Left lobe of liver (tissue), 2 donors: Measurements from ENCODE around the gene FAT1. TPM values are rescaled to one million over a fixed set of nuclear protein-coding genes. Genes with fewer than 3 reads are reported as not detected.

Experiments used
- ATAC-seq: fragments of 200-7000 bp; cut with Tn5 transposase; one replicate; pipeline ENCODE4 v1.9.1; 2020; ENCODE audit warnings: mild to moderate bottlenecking, moderate library complexity
- DNase-seq: peaks from one replicate; pipeline ENCODE4 v3.0.0-alpha.2; 2020; ENCODE audit warnings: low spot score
- total RNA-seq: library from RNA; stranded (reverse); gene quantifications from one replicate; pipeline ENCODE4 v1.2.1, GENCODE V29; 2021
- donor health status: DM: no; HTN: no; CAD: no; lungs with moderate emphysema.
- donor health status: DM: no; HTN: yes; CAD: no.

Gene FAT1
- total RNA-seq, 1 donor from 2014 or later = 33.4 TPM

DNA sequence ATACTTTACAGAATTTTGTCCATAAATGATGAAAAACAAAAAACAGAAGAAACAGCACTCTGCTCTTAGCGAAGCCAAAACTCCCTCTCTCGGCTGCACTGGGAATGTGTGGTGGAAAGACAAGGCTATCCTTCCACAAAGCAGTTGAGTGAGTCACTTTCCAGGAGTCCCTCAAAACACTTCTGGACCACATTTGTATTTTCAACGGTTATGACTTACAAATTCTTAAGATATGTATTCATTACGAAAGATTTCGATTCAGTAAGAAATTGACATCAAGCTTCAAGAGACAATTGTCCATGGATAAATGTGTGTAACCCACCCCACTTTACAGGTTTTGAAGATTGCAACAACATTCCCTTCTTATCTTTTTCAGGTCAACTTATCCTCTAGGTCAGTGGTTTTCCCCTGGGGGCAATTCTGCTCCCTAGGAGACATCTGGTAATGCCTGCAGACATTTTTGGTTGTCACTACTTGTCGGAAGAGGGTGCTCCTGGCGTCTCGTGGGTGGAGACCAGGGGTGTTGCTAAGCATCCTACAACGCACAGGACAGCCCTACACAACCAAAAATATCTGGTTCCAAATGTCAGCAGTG lies 101.6 kb downstream of the FAT1 start:
- DNase-seq = no peak
- ATAC-seq = no peak

DNA sequence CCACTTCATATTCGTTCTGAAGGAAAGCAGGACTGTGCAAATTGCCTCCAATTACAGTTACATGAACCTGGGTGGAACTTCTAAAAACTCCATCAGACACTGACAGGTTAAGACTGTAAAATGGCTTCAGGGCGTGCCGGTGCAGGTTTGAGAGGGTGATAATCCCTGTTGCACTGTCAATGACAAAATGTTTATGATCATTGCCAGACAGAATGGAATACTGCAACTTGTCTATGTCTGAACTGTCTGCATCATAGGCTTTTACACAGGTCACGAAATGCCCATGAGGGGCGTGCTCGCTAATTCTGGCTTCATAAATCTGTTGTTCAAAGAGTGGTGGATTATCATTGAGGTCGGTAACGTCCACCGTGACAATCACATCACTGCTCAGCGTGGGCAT lies 104.6 kb downstream of the FAT1 start:
- ATAC-seq (no peak), DNase-seq (no peak)

DNA sequence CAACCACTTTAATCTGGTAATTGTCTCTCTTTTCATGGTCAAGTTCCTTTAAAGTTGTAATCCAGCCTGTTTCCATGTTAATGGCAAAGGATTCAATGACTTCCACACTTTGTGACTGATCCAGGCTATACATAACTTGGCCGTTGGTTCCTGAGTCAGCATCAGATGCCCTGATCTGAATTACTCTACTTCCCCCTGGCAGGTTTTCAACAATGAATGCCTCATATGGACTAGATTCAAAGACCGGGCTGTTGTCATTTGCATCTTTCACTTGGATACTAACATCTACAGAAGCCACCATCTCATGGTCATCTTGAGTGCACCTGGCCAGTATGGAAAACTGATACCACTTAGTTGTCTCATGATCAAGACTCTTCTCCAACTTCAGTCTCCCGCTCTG lies 105.7 kb downstream of the FAT1 start:
- ATAC-seq (no peak), DNase-seq (no peak)

DNA sequence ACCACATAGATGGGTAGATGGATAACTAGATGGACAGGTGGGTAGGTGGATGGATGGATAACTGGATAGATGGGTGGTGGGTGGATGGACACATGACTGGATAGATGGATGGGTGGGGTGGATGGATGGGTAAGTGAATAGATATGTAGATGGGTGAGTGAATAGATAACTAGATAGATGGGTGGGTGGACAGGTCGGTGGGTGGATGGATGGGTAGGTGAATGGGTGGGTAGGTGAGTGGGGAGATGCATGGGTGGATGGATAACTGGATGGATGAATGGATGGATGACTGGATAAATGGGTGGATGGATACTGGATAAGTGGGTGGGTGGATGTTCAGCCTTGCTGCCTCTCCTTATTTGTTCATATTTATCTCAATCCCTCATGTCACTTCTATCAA lies 116.2 kb downstream of the FAT1 start:
- no peak for ATAC-seq

DNA sequence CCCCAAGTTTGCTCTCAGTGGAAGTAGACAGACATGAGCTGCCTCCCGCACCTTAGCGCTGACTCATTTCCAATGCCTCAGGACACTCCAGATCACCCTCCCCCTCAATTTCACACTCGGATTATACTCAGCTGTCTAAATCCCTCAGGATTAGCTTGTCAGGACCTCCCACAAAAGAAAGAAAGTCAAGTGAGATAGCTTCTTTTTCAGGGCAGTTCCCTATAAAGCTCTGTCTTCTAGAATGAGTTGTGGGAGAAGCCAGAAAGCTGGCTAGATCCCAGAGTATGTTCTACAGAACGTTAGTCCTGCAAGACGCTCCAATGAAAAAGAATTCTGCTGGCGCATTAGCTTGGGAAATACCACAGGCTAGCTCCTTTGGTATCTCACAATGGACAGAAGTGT lies 117.1 kb downstream of the FAT1 start:
- DNase-seq = no peak
- no peak for ATAC-seq

More for the DNA sequence above, 116.2 kb downstream of the FAT1 start:
- no peak for DNase-seq

DNA sequence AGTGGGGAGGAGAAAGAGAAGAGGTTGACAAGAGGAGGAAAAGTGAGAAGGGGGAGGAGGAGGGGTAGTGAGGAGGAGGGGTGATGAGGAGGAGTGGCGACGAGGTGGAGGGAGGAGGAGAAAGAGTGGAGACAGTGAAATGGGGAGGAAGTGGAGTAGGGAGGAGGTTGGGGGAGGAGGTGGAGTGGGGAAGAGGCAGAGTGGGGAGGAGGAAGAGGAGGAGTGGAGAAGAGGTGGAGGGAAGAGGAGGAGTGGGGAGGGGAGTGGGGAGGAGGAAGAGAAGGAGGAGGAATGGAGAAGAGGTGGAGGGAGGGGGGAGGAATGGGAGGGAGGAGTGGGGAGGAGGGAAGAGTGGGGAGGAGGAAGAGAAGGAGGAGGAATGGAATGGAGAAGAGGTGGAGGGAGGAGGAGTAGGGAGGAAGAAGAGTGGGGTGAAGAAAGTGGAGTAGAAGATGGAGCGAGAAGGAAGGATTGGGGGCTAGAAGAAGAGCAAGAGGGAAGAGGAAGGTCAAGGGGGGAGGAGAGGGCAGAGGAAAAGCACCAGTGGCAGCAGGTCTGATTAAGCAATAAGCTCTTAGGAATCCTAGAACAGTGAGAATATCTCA lies 118.3 kb downstream of the FAT1 start:
- DNase-seq = no peak
- no peak for ATAC-seq

DNA sequence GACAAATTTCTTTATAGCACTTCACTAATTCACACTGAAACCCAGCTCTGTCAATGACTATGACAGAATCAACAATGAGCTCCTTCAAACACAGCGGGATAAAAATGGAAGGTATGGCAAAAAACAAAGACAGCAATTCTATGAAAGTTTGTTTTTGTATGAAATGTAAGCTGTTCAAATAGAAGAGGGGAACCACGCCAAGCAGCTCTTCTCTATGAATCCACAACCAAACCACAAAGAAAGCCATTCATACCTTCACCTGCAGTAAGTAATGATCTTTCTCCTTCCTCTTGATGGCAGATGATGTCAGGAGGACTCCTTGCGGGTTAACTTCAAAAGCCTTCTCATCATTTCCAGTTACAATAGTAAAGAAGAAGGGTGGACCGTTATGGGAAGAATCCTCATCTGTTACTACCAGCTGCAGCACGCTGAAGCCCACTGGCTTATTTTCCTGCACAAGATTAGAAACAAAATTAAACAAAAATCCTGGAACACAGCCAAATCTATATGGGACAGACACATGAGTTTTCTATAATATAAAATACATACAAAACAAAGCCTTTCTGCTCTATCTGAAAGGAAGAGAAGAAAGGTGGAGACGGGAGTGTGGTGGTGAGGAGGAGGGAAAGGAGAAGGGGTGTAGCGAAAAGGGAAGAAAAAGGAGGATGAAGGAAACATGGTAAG lies 119.4 kb downstream of the FAT1 start:
- DNase-seq (no peak), ATAC-seq (no peak)

DNA sequence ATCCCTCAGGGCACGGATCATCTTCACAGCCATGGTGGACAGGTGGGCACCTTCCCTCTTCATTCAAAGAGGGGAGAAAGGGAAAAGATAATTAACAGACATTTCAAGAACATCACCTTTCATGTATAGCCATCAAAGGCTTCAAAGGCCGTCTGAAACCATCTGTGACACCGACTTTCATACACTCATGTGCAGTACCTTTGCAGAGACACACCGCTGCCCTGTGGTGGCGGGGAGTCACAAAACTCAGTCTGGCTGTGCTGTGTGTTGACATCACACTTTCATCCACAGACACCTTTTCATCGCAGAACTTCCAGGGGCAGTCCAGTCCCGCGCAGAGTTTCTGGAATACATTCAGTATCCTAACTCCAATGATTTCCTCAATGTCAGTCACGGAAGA lies 120.7 kb downstream of the FAT1 start:
- DNase-seq (no peak), ATAC-seq (no peak)

DNA sequence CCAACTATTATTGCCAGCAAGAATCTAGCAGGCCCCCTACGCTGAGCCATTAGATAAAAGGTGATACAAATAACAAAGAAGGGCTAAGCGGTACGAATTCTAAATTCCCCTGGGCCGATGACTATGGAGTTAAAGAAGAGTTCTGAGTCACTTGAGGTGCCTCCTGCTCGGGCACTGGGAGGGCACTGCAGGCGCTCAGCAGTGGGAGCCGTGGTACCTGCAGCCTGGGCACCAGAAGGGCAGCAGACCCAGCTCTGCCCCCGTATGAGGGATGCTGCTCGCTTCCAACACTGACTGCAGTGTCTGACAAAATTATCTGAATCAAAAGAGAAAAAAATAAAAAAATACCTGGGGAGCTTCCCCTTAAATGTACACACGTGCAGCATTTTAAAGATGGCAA lies 124.2 kb downstream of the FAT1 start:
- DNase-seq = no peak
- ATAC-seq = no peak

DNA sequence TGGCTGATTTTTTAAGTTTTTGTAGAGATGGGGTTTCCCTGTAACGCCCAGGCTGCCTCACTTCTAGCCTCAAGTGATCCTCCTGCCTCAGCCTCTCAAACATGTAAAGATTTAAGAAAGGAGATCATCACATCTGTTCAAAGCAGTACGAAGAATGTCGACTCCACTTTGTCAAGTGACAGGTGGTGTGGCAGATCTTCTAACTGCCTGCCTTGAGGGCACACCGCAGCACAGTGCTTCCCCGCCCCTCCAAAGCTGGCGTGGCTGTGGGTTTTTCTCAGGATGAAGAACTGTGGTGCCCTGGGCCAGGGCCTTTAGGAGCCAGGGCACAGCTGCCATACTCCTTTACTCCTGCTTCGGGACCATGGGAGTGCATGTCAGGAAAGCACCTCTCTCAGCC lies 125.0 kb downstream of the FAT1 start:
- no peak for ATAC-seq
- DNase-seq = no peak

DNA sequence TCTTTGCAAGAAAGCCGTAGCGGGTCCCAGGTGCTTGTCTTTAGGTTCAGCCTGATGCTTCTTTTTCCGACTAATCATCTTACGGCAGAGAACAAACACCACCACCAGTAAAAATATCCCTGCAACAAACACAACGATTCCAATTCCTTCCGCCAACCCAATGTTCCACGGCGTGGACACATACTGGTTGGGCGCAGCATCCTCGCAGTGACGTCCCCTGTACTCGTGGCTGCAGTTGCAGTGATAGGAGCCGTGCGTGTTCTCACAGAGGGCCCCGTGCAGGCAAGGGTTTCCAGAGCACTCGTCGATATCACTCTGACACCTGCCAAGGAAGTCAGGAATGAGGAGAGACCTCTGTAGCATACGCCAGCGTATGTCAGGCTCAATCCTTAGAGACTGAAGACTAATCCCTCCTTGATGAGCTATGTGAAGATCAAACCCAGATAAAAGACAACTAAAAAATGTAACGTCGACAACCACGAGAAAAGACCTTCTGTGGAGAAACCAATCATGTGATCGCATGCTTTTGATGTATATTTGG lies 126.7 kb downstream of the FAT1 start:
- ATAC-seq = no peak

DNA sequence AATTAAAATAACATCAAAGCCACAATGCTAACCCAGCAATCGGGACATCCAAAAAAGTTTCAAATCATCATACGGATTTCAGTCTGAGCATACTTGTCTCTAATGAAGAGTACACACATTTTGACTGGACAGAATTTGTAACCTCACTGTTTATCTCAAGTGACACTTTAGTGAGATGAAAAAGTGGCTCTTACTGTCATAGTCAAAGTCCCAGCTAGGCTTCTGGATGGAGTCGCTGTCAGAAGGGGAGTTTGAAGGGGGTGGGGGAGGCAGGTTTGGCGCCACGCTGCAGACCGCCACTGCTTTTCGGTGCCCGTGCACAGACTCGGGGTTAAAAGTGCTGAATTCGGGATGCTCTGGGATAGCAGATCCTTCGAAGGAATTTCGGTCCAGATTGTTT lies 127.3 kb downstream of the FAT1 start:
- ATAC-seq (no peak), DNase-seq (no peak)

More for the DNA sequence above, 126.7 kb downstream of the FAT1 start:
- DNase-seq = no peak

DNA sequence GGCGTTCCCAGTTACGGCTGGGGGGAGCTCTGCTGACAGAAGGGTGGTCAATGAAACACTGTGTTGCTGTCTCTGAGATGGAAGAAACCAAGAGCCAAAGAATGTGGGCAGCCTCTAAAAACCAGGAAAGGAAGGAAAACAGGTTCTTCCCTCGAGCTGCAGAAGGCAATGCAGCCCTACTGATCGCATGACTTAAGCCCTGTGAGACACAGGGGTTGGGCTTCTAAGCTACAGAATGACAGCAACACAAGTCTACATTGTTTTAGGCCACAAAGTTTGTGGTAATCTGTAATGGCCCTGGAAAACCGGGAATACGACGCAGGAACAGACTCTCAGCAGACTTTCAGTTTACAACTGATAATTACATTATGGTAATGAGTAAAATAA lies 130.1 kb downstream of the FAT1 start:
- ATAC-seq (no peak), DNase-seq (no peak)

DNA sequence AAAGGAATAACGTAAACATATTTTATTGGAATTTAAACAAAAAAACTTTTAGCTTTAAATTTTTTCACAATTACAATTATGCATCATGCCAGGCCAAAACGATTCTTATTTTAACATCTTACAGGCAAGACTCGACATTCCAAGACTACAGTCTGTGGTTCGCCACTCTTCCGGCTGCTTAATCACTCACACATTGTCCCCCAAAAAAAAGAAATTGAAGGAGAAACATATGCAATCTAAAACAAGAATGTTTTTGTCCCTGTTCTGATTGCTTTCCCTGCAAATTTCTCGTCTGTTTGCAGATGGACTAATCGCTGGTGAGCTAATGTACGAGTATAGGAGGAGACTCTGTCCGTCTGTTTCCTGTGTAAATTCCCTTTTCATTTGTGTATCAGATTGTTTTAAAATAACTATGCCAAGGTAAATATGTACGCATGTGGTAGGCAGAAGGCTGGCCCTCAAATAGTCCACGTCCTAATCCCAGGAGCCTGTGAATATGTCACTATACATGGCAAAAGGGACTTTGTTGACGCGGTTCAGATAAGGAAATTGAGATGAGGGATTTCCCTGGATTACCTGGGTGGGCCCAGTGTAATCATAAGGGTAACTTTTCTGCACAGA lies 130.6 kb downstream of the FAT1 start:
- DNase-seq (no peak), ATAC-seq (no peak)

DNA sequence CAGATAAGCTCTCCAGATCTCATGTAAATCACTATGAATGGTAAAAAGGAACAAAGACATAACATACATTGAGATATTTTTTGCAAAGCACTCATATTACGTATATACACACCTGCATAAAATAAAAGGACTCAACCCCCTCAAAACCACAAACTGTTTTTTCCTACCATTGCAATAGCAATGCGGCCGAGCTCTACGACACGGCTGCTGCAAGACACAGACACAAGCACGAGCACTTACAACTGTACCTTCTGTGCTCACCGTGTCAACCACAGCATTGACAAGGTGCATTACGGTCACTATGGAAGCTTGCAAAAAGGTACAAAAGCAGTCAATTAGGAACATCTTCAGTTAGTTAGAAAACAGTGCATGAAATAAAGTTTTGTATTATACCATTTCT lies 131.2 kb downstream of the FAT1 start:
- DNase-seq (no peak), ATAC-seq (no peak)

DNA sequence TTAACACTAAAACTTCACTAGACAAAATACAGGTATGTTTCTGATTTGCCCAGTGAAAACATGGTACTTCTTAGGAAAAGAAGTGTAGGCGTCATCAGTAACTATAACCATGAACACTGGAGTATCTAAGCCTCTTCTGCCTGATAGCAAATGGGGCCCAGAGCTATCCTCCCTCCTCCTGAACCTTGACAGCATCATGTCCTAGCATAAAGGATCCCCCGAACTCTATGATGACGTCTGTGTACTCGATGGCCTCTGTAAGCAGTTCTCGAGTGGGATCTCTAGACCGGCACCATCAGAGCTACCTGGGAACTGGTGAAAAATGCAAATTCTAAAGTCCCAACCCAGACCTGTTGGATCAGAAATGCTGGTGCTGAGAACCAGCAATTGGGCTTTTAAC lies 132.0 kb downstream of the FAT1 start:
- ATAC-seq (no peak), DNase-seq (no peak)

DNA sequence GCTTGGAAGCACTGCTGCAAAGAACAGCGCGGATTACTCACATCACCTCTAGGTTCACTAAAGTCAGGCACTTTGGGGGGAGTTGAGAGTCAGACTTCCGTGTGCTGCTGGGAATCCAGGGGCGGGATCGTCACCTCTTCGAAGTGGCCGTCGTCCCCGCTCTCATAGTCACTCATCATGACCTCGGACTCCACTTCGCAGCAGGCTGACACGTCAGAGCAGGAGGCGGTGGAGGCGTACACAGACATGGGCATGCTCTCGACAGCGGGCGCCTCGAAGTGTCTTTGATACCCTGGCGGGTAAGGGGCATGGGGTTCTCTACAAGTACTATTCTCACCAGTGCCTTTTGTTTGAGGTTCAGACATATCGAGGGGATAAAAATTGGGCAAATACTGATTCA lies 135.2 kb downstream of the FAT1 start:
- DNase-seq (no peak), ATAC-seq (no peak)

DNA sequence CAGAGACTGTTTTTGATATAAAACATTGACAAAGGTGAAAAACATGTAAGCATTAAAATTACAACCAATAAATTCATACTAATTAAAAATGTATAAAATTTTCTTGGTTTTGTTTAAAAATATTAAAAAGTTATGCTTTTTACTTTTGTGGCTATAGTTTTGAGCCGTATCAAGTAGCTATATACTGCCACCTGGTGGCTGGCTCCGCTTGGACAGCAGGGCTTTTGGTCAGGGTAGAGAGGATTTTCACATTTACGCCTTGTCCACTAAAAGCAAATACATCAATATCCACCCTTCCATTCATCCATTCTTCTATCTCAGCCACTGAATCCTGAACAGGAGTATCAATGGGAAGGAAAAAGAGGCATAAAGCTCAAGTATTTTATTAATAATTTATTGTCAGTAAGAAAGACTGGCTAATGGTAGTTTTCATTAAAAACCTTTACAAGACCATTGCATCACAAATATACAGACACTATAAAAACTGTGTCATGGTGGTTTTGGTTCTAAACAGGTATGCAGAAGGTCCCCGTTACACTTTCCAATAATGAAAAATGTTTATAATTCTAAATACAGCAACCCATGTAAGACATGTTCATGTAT lies 136.1 kb downstream of the FAT1 start:
- ATAC-seq = peak; percentile 92

DNA sequence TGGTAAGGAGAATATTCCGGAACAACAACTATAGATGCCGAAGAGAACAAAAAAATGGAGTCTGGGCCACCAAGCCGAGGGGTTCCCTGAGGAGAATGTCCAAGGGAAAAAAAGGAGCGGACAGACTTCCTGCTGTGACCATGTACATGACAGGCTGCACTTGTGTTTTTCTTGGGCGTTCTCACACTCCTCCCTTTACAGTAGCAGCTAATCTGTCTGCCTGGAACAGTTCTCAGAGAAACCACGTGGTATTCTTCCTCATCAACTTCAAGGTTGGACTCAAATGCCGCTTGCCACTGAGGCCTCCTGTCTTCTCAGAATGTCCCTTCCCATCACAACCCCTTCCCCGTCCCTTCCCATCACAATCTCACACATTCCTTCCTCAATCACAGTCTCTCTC lies 137.5 kb downstream of the FAT1 start:
- ATAC-seq = no peak
- no peak for DNase-seq

More for the DNA sequence above, 136.1 kb downstream of the FAT1 start:
- peak; percentile 62 for DNase-seq

DNA sequence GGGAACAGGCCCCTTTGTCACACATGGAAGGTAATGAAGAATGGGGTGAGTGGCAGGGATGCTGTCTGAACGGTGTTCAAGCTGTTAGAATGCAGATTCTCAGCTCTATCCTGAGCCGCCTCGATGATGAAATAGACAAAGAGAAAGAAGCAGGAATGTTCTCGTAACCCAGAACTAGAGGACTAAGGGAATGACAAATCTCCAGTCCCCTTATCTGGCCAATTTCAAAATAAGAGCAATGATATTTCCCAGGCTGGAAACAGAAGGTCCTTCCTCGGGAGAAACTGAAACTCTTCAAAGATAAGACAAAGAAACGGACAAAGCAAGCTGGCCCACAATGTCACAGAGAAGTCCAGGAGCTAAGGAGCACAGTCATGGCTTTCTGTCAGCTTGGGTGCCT lies 138.7 kb downstream of the FAT1 start:
- ATAC-seq (no peak), DNase-seq (no peak)

DNA sequence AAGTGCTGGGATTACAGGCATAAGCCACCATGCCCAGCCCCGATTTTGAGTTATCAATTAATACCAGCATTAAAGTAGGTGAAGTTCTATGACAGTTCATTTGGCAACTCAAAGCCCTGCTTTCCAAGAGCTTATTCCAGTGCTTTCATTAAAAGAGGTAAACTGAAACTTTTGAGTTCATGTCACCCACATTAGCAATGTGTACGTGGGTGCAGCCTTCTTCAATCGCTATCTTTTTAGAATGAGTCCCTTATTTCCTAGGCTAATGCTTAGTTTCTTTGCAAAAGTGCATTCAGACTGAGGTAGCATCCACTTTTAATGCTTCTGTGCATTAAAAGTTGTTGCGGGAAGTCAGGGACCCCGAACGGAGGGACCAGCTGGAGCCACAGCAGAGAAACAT lies 142.2 kb downstream of the FAT1 start:
- no peak for DNase-seq
- ATAC-seq = no peak

DNA sequence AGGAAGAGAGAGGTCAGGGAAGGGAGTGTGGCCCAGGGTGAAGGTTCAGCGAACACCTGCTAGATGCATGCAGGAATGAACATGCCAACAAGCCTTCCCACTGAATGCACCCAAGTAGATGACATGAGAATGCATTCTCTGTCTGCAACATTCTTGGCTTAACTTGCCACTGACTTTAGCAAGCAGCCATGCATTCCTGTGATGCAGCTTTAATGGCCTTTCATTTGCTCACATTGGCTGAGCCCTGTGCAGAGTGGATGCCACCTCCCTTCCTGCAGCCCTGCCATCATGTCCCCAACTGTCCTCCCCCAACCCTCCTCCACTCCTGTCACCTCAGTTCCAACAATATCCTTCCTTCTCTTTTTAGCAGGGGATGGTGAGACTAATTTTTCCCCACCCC lies 143.0 kb downstream of the FAT1 start:
- ATAC-seq = no peak
- DNase-seq = no peak
